GM21529 (cell line): ENCODE results near the gene CUTC.

Source experiments
- ATAC-seq: cut with Tn5 transposase; IDR thresholded peaks from one replicate; pipeline ENCODE4 v1.9.1; 2021; ENCODE audit not compliant: unreplicated experiment

Gene CUTC

GRCh38 chr10:99781734-99782429 lies 49.8 kb downstream of the CUTC start:
- no peak for ATAC-seq

GRCh38 chr10:99782447-99783286 lies 50.6 kb downstream of the CUTC start, which contains the start of gene ABCC2:
ABCC2 (plus strand) TSS chr10:99782640; CDS start chr10:99782845, 205 bp downstream.
- ATAC-seq, result no peak

- ATAC-seq, result no peak
These were observed 52.1 kb downstream of the CUTC start for GRCh38 chr10:99784016-99784726.

GRCh38 chr10:99784727-99785441 lies 52.9 kb downstream of the CUTC start:
- no peak for ATAC-seq

- no peak for ATAC-seq
These were observed 53.6 kb downstream of the CUTC start for GRCh38 chr10:99785646-99786045.

- no peak for ATAC-seq
These were observed 55.3 kb downstream of the CUTC start for GRCh38 chr10:99787311-99787710.

- no peak for ATAC-seq
These were observed 55.9 kb downstream of the CUTC start for GRCh38 chr10:99787782-99788445.

GRCh38 chr10:99788598-99789256 lies 56.7 kb downstream of the CUTC start:
- no peak for ATAC-seq

GRCh38 chr10:99791831-99792230 lies 59.8 kb downstream of the CUTC start:
- ATAC-seq, result no peak

- no peak for ATAC-seq
These were observed 61.8 kb downstream of the CUTC start for GRCh38 chr10:99793819-99794218.

- ATAC-seq, result no peak
These were observed 64.9 kb downstream of the CUTC start for GRCh38 chr10:99796928-99797327.

- no peak for ATAC-seq
These were observed 66.0 kb downstream of the CUTC start for GRCh38 chr10:99798031-99798430.

- ATAC-seq, result no peak
These were observed 66.9 kb downstream of the CUTC start for GRCh38 chr10:99798920-99799319.

GRCh38 chr10:99799613-99800012 lies 67.6 kb downstream of the CUTC start:
- ATAC-seq, result no peak

- ATAC-seq, result no peak
These were observed 72.4 kb downstream of the CUTC start for GRCh38 chr10:99804471-99804870.

- ATAC-seq, result no peak
These were observed 73.2 kb downstream of the CUTC start for GRCh38 chr10:99805190-99805589.
